ENCODE results near the gene SLC4A1AP. TPM values are rescaled to one million over a fixed set of nuclear protein-coding genes. Genes with fewer than 3 reads are reported as not detected.
A peak's percentile ranks its signal among the peaks of the same experiment; 100 is the strongest.

The SLC4A1AP gene
- total RNA-seq, 1 experiment from 2014 or later = 35.1 TPM

DNA sequence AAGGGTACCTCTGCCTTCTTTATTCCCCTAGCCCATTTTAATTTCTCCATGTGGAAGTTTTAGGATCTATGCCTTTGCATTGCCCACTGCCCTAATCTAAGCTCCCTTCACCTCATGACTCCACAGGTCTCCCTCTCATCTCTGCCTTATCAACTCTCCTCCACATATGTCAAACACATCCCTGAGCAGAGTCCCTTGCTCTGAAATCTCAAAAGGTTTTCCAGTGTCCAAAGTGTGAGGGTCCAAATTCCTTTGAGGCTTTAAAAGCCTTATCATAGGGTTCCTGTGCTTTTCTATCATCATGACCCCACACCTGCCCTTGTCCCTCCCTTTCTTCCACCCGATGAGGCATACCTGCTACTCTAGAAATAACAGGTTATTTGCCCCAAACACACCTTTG, 38.6 kb downstream of the SLC4A1AP start:
- DNase-seq (ENCODE audit: low read depth) = no peak

DNA sequence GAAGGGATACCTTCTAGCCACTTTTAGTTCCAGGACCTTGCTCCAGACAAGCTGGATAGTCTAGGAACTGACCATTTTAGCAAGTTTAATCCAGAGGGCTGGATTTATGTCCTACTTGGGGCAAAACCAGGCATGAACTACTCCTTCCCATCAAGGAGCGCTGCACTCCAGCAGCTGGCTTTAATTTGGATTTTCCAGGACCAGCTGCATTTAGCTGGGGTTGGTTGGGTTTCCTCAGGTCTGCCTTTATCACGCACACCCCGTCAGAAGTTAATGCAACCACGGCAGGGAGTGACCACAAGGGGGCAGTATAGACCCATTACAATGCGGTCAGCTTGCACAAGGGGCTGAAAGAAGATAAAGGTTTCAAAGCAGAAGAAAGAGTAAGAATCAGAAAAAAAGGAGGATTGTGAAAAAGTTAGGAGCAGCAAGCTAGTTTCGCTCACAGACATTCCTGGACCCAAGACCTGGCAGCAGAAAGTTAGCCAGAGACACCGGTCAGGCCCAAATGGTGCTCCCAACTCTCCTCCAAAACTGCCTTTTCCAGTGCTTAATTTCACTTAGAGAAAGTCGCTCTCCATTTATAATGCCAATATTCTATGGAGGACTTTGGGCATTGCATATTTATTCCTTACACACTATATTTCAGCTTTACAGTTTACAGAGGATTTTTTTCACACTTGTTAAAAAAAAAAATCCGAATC, 40.1 kb downstream of the SLC4A1AP start:
- DNase-seq (ENCODE audit: low read depth) = peak; percentile 83

- DNase-seq (ENCODE audit: low read depth) = no peak
Observed at GRCh38 chr2:27704342-27704876, 40.7 kb downstream of the SLC4A1AP start.

DNA sequence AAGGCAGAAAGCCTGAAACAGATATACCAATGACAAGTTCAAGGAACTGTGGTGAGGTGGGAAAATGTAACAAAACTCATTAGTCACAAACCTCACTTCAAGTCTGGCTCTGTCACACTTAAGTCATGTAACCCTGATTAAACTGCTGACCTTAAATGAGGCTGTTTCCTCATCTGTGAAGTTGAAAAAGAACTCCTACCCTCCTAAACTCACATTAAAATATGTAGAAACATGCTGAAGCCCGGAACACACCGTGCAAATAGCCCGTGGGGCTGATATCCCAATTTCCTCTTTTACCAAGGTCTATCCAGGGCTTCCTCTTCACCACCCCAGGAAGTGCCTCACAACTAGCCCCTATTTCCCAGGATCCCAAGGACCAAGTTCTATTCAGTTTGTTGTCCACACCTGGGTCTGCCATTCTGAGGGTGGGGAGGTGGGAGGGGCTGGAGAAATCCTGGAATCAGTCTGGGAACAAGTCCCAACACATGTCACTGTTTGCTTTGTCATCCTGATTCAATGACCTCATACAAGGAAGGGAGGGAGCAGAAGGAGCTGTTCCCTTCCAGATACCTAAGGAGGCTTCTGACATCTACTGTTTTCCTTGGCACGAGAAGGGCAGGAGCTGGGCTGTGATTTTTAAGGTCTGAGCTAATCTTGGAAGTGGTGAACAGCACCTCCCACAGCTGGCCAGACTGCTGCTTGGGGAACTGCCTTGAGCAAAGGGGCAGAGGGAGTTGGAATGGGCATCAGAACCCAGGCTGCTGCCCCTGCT, 42.3 kb downstream of the SLC4A1AP start:
- DNase-seq (ENCODE audit: low read depth) = peak; percentile 97

DNA sequence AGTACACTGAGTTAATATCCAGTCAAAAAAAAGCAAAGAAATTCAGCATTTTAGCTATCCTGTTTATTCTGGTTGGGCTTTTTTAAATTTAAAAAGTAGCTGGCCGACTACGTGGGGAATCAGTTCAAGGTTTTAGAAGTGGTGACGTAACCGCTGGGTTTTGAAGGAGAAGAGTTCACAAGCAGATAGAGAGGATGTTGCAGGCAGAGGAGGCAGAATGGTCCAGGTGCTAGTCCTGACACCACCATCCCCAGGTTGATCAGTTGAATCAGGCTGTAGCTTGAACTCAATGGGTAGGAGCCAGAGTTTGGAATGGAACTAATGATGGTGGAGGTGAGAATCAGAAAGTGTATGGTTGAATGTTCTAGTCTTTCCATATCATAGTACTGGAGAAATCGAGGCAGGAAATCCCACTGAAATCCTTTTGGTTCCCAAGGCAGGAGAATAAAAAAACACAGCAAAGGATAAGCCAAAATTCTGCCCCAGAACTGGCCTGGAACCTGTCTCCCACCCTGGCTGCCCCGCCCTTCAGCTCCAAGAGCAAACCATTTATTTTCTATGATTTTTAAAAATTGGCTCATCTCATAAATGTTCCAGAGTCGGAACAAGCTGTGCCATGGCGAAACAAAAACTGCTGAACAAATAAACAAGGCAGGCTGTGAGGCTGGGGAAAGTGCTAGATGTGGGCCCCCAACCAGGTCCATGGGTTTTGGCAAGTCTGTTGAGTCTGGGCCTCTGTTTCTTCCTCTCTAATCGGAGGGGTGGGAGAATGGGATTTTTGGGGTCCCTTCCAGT, 44.0 kb downstream of the SLC4A1AP start:
- no peak for DNase-seq (ENCODE audit: low read depth)

DNA sequence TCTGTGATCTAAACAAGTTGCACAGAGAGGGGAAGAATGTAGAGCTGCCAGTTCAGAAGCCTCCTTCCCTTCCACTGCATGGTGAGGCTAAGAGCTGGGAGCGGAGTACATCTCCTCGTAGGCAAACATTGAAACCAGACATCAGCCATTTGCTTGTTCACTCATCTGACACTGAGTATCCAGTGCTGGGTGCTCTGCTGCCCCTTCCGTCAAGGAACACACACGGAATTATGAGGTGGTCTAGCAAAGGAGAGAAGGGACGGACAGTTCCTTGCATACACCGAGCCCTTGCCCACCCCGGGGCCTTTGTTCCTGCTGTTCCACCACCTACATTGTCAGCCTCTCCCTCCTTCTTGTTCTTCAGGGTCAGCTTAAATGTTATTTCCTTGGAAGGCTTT, 44.6 kb downstream of the SLC4A1AP start:
- DNase-seq (ENCODE audit: low read depth) = no peak

DNA sequence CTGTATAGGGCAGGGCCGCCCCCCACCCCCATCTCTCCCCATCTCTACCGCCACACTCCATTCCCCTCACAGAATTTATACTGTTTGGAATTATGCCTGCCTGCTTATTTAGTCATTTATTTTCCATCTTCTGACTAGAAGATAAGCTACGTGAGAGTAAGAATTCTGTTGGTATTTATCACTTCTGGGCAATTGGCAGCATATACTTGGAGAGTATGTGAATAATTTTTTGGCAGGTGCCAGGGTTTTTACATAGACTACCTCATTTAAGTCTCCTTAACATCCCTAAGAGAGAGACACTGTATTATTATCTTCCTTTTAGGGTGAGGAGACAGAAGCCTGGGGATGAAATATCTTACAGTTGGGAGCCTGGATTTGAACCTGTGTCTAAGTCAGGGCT, 45.0 kb downstream of the SLC4A1AP start:
- no peak for DNase-seq (ENCODE audit: low read depth)

DNA sequence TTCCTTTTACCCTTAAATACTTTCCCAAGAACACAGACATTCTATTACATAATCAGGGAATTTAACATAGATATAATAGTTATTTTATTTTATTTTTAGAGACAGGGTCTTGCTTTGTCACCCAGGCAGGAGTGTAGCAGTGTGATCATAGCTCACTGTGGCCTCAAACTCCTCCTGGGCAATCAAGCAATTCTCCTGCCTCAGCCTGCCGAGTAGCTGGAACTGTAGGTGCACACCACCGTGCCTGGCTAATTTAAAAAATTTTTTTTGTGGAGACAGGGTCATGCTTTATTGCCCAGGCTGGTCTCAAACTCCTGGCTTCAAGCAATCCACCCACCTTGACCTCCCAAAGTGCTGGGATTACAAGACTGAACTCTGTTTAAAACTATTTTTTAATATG, 45.6 kb downstream of the SLC4A1AP start:
- no peak for DNase-seq (ENCODE audit: low read depth)

DNA sequence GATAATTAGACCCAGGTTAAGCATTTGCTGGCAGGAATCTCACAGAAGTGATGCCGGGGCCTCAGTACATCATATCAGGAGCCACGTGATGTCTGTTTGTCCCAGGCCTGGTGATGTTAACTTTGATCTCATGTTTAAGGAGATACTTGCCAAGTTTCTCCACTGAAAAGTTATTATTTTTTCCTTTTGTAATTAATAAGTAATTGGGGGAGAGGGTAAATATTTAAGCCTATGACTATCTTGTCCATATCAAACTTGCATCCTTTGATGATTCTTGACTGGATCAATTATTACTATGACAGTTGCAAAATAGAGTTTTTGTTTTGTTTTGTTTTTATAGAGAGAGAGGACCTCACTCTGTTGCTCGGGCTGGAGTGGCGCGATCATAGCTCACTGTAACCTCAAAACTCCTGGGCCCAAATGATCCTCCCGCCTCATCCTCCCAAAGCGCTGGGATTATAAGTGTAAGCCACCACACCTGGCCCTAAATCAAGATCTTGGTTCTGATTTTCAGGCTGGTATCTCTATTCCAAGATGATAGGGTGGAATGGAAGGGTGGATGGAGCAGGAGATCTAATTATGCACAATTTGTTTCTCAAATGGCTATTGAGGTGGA, 46.4 kb downstream of the SLC4A1AP start:
- DNase-seq (ENCODE audit: low read depth) = no peak

- DNase-seq (ENCODE audit: low read depth) = peak; percentile 45
Observed at GRCh38 chr2:27710640-27711430, 47.1 kb downstream of the SLC4A1AP start.

- DNase-seq (ENCODE audit: low read depth) = no peak
Observed at GRCh38 chr2:27711804-27712203, 48.1 kb downstream of the SLC4A1AP start.

DNA sequence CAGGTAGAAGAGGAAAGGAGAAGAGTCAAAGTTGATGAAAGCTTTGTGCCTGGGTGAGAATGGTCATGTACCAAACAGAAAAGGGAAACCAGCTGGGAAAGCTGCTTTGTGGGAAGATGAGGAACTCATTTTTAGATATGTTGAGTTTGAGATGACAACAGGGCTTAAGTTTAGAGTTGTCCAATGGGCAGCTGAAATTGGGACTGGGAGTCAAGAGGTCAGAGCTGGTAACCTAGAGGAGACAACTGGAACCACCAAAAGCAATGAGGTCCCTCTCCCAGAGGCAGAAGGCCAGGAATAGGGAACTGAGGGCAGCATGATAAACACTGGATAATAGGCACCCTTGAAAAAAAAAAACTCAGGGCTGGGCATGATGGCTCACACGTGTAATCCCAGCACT, 48.8 kb downstream of the SLC4A1AP start:
- no peak for DNase-seq (ENCODE audit: low read depth)

DNA sequence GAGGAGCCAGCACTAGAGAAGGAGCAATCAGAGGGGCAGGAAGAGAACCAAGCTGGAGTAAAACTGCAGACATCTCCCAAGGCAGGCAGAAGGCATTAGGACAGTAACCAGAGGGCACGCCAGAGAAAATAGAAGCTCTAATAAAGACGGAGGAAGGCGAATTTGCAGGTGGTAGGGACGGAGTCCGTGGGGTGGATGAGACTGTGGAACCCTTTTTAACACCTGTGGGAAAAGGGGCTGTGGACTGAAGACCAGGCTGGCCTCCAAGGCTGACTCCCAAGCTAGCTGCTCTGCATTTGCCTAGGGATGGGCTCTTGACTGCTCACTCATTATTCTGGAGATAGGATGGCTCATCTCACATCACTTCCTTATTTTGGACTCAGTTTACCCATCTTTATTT, 49.5 kb downstream of the SLC4A1AP start:
- DNase-seq (ENCODE audit: low read depth) = no peak

DNA sequence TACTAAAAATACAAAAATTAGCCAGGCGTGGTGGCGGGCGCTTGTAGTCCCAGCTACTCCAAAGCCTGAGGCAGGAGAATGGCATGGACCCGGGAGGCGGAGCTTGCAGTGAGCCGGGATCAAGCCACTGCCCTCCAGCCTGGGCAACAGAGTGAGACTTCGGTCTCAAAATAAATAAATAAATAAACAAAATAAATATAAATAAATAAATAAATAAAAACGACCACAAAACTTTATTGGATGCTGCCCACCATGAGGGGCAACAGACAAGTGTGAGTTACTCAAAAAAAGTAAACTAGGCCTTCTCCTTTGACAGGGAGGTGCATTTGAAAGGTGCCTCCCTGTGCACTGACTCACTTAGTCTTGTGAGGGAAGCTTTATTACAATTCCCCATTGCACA, 50.4 kb downstream of the SLC4A1AP start:
- DNase-seq (ENCODE audit: low read depth) = no peak

- no peak for DNase-seq (ENCODE audit: low read depth)
Observed at GRCh38 chr2:27714851-27715291, 51.2 kb downstream of the SLC4A1AP start.

GRCh38 chr2:27715318-27716210, 51.9 kb downstream of the SLC4A1AP start:
- DNase-seq (ENCODE audit: low read depth) = peak; percentile 63

DNA sequence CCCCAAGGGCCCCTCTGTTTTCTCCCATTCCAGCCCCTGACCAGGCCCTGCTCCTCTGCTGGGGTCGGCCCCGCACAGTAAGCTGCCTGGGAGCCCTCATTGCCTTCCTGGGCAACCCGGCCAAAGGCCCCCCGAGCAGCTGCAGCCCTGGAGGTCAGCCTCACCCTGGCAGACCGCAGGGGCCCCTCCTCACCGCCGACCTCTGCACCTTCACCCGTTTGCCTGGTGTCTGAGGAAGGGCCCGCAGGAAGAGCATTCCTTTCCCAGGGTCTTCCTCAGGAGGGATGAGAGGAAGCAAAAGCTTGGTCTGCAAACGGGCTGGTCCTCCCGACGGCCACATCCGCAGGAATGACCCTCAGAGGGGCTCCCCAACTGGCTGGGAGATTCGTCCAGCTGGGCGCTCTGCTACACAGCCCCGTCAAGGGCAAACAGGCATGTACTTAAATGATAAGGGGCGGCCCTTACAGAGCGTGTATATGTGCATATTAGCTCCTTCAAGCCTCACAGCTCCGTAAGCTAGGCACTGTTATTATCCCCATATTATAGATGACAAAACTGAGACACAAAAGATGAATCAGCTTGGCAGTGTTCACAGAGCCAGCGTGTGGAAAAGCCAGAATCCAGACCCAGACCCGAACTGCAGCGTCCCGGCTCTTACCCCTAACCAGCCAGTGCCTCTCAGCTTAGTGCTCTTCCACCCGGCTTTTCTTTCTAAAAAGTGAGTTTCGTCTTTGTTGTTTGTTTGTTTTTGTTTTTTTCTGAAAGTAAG, 52.8 kb downstream of the SLC4A1AP start:
- no peak for DNase-seq (ENCODE audit: low read depth)

DNA sequence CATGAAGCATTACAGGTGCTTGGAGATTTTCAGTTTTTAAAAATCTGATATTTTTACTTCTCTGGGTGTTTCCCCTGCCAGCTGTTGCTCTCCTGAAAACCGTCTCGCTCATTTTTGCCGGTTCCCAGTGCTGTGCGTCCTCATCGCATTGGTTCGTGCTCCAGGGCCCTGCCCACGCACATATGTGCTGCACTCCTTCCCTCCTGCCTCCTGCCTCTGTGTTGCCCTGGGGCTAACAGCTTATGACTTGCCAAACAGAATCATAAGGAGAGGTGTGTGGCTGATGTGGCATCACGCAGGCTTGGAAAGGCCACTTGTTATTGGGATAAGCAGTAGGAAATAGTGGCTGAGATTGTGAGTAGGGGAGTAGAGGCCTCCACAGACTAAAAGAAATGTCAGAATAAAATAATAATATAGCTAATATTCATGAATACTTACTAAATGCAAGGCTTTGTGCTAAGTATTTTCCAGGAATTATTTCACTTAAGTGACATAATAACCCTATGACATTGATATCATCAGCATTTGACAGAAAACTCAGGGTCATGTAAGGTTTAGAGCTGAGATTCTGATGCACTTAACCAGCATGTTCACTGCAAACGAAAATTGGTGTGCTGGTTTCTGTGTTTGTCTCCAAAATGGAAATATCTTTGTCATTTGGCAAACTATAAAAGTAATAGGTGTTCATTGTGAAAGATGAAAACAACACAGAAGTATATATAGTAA, 53.5 kb downstream of the SLC4A1AP start:
- DNase-seq (ENCODE audit: low read depth) = peak; percentile 81
